ENCODE data around the gene TAPBPL. TPM values are rescaled to one million over a fixed set of nuclear protein-coding genes. Genes with fewer than 3 reads are reported as not detected.
"Not testable (repeated sequence)": the region's sequence is repeated elsewhere in the genome, so short reads cannot be mapped to it uniquely, and the experiment has no call there.

The TAPBPL gene
- total and polyA plus RNA-seq, 2 of the 4 experiments (the other 2 are of a cell fraction), result 3.4 to 12.1 TPM

GRCh38 chr12:6476489-6476888 is 24.6 kb downstream of the TAPBPL start:
- Histone ChIP-seq H3K4me2 (ENCODE audit: low read depth, low read length) (no peak overlapping the region), H3K23ac (ENCODE audit: low read depth, low read length) (0 out of 2 replicates have a peak overlapping the region, but pooled peaks have one; percentile 25), H4K5ac (ENCODE audit: low read depth, low read length) (no peak overlapping the region), H3K9me3 (ENCODE audit: control insufficient read depth, insufficient read depth, low read length) (no peaks in the 10 kb centered on the region), H3K27ac (ENCODE audit: insufficient read depth, low read length) (no peak overlapping the region), H2BK5ac (ENCODE audit: low read depth, low read length, poor library complexity, severe bottlenecking) (peak overlapping the region; percentile 71), H2AK5ac (ENCODE audit: low read depth, low read length) (no peak overlapping the region), H2BK20ac (ENCODE audit: low read depth, low read length) (no peak overlapping the region), H4K91ac (ENCODE audit: insufficient read depth, low read depth, low read length) (no peak overlapping the region), H3K36me3 (ENCODE audit: control insufficient read depth, insufficient read depth, low read length) (no peaks in the 10 kb centered on the region), H3K4ac (ENCODE audit: low read depth, low read length) (peak overlapping the region; percentile 35; the same call in 1 of the 2 replicates), H3K18ac (ENCODE audit: low read depth, low read length) (no peak overlapping the region), H2BK15ac (ENCODE audit: low read depth, low read length) (no peak overlapping the region), H4K8ac (ENCODE audit: low read depth in 2 of 2, low read length in 2 of 2) (no peak overlapping the region), H3K4me1 (ENCODE audit: control insufficient read depth, insufficient read depth, low read length) (no peaks in the 10 kb centered on the region), H2AFZ (replicated peaks; ENCODE audit: low read length, poor library complexity) (no peak overlapping the region), H3K9ac (ENCODE audit: low read depth, low read length) (no peak overlapping the region), H4K20me1 (ENCODE audit: insufficient read depth, low read length) (peaks cover 3% of the 10 kb centered on the region; the same call in 1 of the 2 replicates), H3K9me1 (ENCODE audit: insufficient read depth, low read length) (no peaks in the 10 kb centered on the region), H3K27me3 (ENCODE audit: control insufficient read depth, insufficient read depth, low read length) (peaks cover 8% of the 10 kb centered on the region), H3K14ac (replicated peaks; ENCODE audit: low read depth, low read length) (no peak overlapping the region), H3K79me1 (ENCODE audit: low read depth in 1 of 2, low read length in 2 of 2) (no peaks in the 10 kb centered on the region), H2AK9ac (replicated peaks; ENCODE audit: low read depth, low read length, poor library complexity) (no peak overlapping the region), H3K56ac (ENCODE audit: extremely low read depth, insufficient read depth, low read length) (no peak overlapping the region), H2BK120ac (ENCODE audit: low read depth, low read length) (no peak overlapping the region), H3K4me3 (ENCODE audit: insufficient read depth, low read depth, low read length) (no peak overlapping the region)
- ATAC-seq (ENCODE audit: low read depth) (peak; percentile 92), DNase-seq (peak; percentile 88)
- CTCF ChIA-PET, result no interaction called here
- POLR2A ChIA-PET (ENCODE audit: unreplicated experiment), result no interaction called here
- in situ Hi-C loops (cut with MboI; ENCODE audit: low sequenced_read_pairs) (no loop called here), dilution Hi-C loops (cut with HindIII; ENCODE audit: low sequenced_read_pairs, unreplicated experiment) (no loop called here), intact Hi-C loops (cut with micrococcal nuclease) (no loop called here)
- no TSS peak for BruUV-seq (replicated peaks)
- peak; percentile 23; the same call in 1 of the 2 replicates for TF ChIP-seq FOS (IDR thresholded peaks at IDR 0.05; ENCODE audit: low read depth, low read length)
- TF ChIP-seq MAZ (IDR thresholded peaks at IDR 0.05; ENCODE audit: borderline replicate concordance, low read depth, low read length), result no peak
- 47% methylated on average over 3 of the region's 3 CpGs; no CpG with 5 or more reads in 1 of the 2 experiments for WGBS, 2 experiments (ENCODE audit: extremely low coverage in 2 of 2, insufficient read length in 1 of 2)

GRCh38 chr12:6477601-6478377 is 25.9 kb downstream of the TAPBPL start:
- H3K36me3 ChIP-seq (ENCODE audit: control insufficient read depth, insufficient read depth, low read length); H3K79me1 ChIP-seq (ENCODE audit: low read depth in 1 of 2, low read length in 2 of 2); H3K14ac ChIP-seq (replicated peaks; ENCODE audit: low read depth, low read length); POLR2A ChIA-PET (ENCODE audit: unreplicated experiment); H4K20me1 ChIP-seq (ENCODE audit: insufficient read depth, low read length); H2AFZ ChIP-seq (replicated peaks; ENCODE audit: low read length, poor library complexity); H2BK15ac ChIP-seq (ENCODE audit: low read depth, low read length); CTCF ChIA-PET; H3K27ac ChIP-seq (ENCODE audit: insufficient read depth, low read length); H4K8ac ChIP-seq (ENCODE audit: low read depth in 2 of 2, low read length in 2 of 2); H3K4ac ChIP-seq (ENCODE audit: low read depth, low read length); H4K91ac ChIP-seq (ENCODE audit: insufficient read depth, low read depth, low read length); H3K4me1 ChIP-seq (ENCODE audit: control insufficient read depth, insufficient read depth, low read length); in situ Hi-C loops (cut with MboI; ENCODE audit: low sequenced_read_pairs); intact Hi-C loops (cut with micrococcal nuclease); H3K4me3 ChIP-seq (ENCODE audit: insufficient read depth, low read depth, low read length); H3K23ac ChIP-seq (ENCODE audit: low read depth, low read length); H3K27me3 ChIP-seq (ENCODE audit: control insufficient read depth, insufficient read depth, low read length); H3K9me1 ChIP-seq (ENCODE audit: insufficient read depth, low read length); H3K18ac ChIP-seq (ENCODE audit: low read depth, low read length); H3K56ac ChIP-seq (ENCODE audit: extremely low read depth, insufficient read depth, low read length); H2BK5ac ChIP-seq (ENCODE audit: low read depth, low read length, poor library complexity, severe bottlenecking); H2BK120ac ChIP-seq (ENCODE audit: low read depth, low read length); H3K4me2 ChIP-seq (ENCODE audit: low read depth, low read length); H4K5ac ChIP-seq (ENCODE audit: low read depth, low read length); H2AK9ac ChIP-seq (replicated peaks; ENCODE audit: low read depth, low read length, poor library complexity); BruUV-seq (replicated peaks); H3K9me3 ChIP-seq (ENCODE audit: control insufficient read depth, insufficient read depth, low read length); DNase-seq; H3K9ac ChIP-seq (ENCODE audit: low read depth, low read length); dilution Hi-C loops (cut with HindIII; ENCODE audit: low sequenced_read_pairs, unreplicated experiment); ATAC-seq (ENCODE audit: low read depth); H2BK20ac ChIP-seq (ENCODE audit: low read depth, low read length): not testable (repeated sequence)
- H2AK5ac ChIP-seq (ENCODE audit: low read depth, low read length), result peak overlapping the region; percentile 39; the same call in 1 of the 2 replicates
- WGBS, 2 experiments (ENCODE audit: extremely low coverage in 2 of 2, insufficient read length in 1 of 2), result 93% methylated on average over 12 of the region's 37 CpGs; no CpG with 5 or more reads in 1 of the 2 experiments
